GM19239 (cell line): ENCODE results near the gene HYAL2.

Source experiments
- DNase-seq: peaks from one replicate; pipeline ENCODE4 v3.0.0; 2011; ENCODE audit warnings: low spot score; ENCODE audit not compliant: insufficient read length
- FAIRE-seq: peaks from 2 replicates; lab custom pipeline; 2011; peaks lifted over from hg19 to GRCh38; lab: Jason Lieb, UNC

The HYAL2 gene

DNA sequence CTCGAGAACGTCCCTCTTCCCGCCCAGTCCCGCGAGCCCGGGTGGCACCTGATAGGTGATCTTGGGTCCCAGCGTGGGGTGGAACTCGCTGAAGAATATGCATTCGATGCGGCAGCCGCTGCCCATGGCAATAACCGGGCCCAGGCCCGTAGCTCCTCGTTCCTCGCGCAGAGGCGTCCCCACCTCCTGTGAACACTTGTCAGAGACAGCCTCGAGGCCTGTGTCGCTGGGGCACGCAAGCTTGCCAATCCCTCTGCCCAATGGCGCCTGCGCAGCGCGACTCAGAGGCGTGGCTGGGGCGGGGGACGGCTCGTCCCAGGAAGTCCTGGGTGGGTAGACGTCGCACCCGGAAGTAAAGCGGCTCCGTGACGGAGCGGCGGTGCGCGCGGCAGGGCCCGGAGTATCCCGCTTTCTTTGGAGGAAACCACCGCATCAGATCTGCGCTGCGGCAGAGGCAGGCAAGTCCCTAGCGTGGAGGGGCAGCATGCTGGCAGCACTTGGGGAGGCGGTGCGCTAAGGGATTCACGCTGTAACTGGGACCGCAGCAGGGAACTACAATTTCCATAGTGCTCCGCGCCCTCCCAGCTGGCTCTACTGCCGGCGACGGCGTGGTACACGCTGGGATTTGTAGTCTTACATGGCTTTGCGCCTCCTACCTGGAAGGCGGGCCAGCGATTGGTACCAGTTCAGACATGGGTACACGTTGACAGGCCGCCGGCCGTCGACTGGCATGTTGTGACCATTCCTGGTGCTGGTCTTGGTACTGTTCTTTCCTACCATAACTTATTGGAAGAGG is 28.2 kb upstream of the HYAL2 start, which contains the start of the genes CYB561D2 and NPRL2:
CYB561D2 (plus strand) TSS at position 336 of the 796 bp plus-strand sequence. CDS start 572 bp downstream, outside the sequence.
NPRL2 (minus strand) TSS at position 249 of the 796 bp plus-strand sequence; CDS start at position 126, 123 bp downstream.
- FAIRE-seq (peak; percentile 97), DNase-seq (peak; percentile 95)

DNA sequence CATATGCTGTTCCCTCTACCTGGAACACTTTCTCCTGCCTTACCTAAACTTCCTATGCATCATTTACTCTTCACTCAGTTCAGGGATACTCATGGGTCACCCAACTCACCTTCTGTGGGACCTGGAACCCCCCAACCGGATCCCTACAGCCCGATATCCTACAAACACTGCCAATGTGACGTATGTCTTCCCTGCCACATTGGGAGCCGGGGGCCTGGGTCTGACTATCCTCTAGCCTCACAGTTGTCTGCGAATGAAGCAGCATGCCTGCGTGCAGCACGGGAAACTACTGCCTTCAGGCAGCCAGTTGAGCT is 27.6 kb upstream of the HYAL2 start:
- DNase-seq: no peak
- FAIRE-seq: peak; percentile 28

DNA sequence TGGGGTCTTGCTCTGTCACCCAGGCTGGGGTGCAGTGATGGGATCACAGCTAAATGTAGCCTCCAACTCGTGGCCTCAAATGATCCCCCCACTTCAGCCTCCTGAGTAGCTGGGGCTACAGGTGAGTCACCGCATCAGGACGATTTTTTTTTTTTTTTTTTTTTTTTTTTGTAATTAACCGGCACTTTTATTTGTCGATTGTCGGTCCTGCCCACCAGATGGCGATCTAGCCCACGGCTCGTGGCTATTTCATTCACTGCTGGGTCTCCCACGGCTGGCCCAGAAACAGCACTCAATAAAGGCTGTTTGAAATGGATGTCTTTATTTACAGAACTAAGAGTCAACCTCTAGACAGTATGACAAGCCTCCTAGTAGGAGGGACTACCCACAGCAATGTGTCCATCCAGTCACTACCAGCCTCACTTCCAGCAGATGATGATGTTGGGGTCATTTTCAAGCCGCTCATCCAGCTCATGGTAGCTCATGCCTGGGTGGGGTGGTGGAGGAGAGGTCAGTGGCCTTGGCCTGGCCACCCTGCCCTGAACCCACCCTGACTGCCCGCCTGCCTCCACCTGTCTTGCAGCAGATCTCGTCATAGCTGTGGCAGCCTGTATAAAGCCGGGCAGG is 24.8 kb upstream of the HYAL2 start:
- peak; percentile 91 for FAIRE-seq
- DNase-seq: no peak

DNA sequence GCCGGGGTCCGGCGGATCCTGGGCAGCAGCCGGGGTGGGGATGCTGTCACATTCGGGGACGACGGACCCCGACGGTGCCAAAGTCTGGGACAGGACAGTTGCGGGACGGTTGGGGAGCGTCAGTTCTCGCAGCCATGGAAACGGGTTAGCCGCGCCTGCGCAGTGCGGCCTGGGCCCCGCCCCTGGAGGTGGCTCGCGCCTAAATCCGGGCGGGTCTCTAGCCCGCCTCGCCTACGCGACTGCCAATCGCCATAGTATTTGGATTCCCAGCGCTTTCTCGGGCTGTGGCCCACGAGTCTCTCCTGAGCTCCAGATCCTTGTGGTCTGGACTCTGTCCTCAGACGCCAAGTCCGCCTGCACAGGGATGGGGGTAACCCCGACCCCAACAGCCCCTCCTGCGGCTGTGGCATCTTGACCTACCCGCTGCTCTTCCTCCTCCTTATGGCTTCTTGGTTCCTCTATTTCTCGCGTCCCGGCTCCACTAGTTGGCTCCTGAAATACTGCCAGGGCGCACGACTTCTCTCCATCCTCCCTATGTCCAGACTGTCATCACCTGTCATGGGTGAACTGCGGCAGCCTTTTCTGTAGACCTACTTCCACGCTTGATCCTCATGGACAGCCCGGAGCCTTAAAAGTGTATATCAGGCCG is 23.2 kb upstream of the HYAL2 start, which contains the start of gene ZMYND10:
ZMYND10 (minus strand) TSS at position 147 of the 649 bp plus-strand sequence. CDS start 153 bp downstream, outside the sequence.
- DNase-seq (no peak), FAIRE-seq (peak; percentile 97)

DNA sequence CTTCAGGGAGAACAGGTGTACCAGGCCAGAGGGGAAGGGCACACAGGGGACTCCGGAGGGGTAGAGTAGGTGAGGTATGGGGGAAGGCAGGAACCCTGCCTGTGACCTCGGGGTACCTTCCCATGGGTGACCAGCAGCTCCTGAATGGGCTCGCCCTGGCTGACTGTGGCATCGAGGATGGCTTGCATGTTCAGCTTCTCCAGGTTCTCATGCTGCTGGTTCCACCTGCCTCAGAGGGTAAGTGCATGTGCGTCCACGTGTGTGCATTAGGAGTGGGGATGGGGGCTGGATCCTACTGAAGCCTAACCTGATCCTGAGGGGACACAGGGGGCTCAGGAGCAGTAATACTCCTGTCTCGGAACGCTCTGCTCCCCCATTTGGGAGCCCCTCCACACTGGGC is 22.5 kb upstream of the HYAL2 start:
- FAIRE-seq (no peak), DNase-seq (no peak)

DNA sequence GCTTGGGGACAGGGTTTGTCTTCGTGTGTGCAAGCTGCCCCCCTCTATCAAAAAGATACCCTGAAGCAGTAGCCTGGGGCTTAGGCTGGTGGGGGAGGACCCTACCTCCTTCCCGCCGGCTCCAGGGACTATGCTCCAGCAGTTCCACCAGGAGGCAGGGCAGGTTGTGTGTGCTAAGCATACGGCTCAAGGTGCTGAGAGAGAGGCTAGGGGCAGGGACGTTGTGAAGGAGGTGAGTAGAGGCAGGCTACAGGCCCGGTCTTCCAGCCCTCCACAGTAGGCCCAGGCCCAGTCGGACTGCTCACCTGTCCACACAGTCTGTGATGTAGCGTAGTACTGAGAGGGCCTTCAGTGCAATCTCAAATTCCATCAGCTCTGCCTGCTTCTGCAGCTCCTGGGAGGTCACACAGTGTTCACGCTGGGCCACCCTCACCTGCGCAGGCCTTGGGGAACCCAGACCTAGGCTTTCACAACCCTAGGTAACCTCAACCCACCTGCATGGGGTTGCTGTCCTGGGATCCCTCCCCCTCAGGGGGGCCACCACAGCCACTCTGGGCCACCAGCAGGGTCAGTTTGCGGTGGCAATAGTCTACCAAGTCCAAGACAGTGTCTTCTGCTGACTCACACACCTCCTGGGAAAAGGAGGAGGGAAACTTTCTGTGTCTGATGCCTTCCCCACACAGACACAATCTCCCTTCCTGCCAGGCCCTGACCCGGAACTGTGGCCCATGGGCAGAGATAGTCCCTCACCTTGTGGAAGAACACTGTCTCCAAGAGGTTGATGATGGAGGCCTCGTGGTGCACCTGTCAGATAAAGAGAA is 20.5 kb upstream of the HYAL2 start:
- no peak for FAIRE-seq
- no peak for DNase-seq

DNA sequence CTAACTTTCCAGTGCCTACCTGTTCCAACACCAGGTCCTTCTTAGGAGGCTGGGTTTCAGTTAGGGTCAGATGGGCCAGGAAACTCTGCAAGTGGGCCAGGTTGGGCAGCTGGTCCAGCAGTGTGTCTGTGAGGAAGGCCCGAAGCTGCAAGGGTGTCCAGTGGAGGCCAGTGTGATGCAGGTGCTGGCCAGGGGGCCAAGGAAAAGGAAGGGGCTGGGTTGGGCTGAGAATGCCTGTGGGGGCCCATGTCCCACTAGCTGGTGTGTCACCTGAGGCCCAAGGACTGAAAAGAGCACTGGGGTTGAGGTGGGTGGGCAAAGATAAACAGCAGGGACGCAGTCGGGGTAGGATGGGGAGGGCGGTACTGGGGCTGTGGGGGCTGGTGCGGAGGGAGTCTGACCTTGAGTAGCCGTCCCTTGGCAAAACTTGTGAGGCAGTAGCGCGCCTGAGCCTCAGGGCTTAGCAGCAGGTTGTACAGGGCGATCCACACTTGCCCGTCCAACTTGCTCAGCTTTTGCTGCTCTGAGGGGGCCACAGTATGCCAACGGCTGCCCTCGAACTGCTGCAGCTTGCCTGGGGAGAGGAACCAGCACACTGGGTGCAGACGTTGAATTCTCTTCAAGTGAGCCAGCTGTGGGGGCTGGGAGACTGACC is 19.6 kb upstream of the HYAL2 start:
- FAIRE-seq (no peak), DNase-seq (no peak)

DNA sequence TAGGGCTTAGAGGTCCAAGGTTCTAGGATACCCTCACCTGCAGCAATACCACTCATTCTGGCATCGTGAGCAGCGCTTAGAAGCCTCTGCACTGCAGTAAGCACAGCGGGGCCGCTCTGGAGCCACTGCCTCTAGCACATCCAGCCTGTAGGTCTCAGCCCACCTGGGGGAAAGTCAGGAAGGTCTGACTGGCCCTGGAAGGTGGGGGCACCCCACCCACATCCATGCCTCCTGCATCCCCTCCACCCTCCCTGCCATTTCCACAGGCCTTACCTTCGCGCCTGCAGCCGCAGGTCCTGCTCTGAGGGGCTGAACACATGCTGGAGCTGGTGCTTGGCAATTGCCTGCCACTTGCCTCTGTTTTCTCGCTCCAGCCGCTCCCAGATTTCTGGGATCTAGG is 19.0 kb upstream of the HYAL2 start:
- no peak for FAIRE-seq

DNA sequence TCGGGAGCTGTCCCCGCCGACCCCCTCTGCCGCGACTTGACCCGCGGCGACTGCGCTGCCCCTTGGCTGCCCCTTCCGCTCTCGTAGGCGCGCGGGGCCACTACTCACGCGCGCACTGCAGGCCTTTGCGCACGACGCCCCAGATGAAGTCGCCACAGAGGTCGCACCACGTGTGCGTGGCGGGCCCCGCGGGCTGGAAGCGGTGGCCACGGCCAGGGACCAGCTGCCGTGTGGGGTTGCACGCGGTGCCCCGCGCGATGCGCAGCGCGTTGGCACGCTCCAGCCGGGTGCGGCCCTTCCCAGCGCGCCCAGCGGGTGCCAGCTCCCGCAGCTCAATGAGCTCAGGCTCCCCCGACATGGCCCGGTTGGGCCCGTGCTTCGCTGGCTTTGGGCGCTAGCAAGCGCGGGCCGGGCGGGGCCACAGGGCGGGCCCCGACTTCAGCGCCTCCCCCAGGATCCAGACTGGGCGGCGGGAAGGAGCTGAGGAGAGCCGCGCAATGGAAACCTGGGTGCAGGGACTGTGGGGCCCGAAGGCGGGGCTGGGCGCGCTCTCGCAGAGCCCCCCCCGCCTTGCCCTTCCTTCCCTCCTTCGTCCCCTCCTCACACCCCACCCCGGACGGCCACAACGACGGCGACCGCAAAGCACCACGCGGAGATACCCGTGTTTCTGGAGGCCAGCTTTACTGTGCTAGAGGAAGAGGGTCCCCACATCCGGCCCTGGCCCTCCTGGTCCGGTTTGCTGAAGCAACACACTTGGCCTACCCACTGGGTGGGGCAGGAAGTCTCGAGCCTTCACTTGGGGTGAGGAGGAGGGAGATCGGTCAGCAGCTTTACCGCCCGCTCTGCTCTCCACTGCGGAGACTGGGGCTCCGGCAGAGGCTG is 18.1 kb upstream of the HYAL2 start, which contains the start of gene RASSF1:
RASSF1 (minus strand) TSS at position 389 of the 882 bp plus-strand sequence; CDS start at position 358, 31 bp downstream.
- DNase-seq (peak; percentile 65), FAIRE-seq (peak; percentile 76)

More for the DNA sequence above, 19.0 kb upstream of the HYAL2 start:
- DNase-seq: no peak

DNA sequence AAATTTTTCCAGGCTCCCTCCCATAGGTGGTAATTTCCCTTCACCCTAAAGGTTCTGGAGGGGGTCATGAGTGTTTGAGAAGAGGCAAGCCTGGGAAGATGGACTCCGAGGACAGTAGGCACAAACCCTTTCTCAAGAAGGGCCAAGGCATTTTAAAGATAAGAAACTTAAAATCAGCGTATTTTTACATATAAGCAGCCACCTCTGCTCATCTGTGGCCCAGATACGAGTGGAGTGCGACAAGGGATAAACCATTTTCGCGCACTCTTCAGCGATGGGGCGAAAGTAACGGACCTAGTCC is 17.6 kb upstream of the HYAL2 start:
- DNase-seq (no peak), FAIRE-seq (no peak)

DNA sequence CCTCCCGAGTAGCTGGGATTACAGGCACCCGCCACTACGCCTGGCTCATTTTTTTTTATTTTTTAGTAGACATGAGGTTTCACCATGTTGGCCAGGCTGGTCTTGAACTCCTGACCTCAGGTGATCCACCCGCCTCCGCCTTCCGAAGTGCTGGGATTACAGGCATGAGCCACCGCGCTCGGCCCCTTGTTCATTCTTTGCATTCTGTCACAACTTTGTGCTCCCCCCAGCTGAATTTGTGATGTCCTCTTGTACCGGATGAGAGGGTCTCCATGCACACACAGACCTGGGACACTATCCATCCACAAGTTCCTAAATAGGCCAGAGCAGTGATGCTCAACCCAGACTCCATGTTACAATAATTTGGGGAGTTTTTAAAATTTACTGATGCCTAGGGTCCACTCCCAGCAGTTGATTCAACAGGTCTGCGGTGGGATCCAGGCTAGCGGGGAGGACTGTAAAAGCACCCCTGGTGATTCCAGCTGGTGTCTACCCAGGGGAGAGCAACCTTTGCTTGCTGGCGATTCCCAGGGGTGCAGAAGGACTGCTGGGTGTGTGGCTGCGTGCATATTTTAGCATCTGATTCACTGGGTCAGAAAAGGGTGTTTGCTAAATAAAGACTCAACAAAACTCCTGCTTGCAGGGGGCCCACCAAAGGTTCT is 17.1 kb upstream of the HYAL2 start:
- no peak for DNase-seq
- FAIRE-seq: no peak

DNA sequence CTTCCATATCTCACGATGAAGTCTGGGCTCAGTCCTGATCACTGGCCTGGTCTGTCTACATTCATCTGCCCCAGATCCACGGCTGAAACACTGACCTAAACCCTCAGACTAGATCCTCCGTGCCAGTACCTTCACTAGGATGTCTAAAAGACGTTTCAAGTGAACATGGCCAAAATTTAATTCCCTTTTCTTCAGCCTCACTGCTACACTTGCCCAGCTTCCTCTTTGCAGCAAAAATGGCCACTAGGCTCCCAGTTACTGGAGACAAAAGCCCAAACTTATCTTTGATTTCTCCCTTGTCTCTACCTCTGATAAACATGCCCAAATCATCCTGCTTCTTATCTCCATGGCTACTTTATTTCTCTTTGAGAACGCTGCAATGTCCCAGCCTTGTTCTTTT is 16.4 kb upstream of the HYAL2 start:
- FAIRE-seq: peak; percentile 76
- no peak for DNase-seq

DNA sequence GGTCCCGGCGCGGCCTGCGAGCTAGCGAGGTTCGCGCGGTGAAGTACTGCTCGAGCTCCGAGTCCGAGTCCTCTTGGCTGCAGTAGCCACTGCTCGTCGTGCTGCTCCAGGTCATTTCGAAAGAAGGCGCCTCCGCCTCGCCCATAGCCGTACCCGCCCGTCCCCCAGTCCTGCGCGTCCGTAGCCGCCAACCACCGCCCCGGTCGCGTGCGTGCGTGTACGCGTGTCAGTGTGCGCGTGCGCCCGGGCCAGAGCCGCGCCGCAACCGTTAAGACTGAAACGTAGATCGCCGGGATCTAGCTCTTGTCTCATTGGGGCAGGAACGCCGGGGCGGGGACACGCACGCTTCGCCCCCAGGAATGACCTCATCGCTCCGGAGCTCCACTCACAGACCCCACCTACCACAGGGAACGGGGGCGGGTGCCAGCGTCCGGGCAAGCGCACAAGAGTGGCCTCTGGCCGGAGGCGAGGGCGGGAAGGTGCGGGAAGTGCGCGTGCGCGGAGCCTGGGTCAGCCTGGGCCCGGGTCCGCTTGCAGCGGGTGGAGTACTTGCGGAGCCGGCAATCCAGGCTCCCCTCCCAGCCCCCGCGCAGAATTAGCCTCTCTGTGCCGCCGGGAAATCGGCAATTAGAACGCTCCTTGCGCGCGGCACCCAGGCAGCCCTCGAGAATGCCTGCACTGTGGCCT is 14.8 kb upstream of the HYAL2 start:
- FAIRE-seq: peak; percentile 99
- DNase-seq: peak; percentile 94

DNA sequence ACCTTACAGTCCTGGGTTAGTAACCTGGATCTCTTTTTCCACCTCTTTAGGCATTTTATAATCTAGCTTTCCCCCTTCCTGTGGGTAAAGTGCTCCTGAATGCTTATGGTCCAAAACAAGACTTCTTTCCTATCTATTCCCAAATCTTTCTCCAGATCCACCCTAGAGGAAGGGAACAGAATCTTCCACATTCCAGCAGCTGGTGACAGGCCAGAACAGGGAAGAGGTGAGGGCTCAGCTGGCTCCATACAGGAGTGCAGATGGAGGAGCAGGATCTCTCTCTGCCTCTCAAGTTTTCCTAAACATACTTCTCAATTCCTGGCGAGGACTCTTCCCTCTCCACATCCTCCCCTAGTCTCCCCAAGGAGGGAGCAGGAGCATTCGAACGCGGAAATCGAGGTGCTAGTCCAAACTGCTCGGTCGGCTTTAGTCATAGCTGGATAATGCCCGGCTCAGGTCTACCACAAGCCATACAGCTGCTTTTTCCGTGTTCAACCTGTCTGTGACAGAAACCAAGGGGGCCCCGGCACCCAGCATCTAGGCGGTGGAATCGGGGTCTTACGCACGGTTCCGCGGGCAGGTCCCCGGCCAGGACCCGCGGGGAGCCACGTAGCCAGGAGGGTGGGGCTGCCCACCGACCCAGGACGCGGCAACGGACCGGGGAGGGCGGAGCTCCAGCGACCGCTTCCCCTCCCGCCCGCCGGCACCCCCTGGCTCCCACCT is 14.1 kb upstream of the HYAL2 start:
- peak; percentile 74 for FAIRE-seq
- no peak for DNase-seq

DNA sequence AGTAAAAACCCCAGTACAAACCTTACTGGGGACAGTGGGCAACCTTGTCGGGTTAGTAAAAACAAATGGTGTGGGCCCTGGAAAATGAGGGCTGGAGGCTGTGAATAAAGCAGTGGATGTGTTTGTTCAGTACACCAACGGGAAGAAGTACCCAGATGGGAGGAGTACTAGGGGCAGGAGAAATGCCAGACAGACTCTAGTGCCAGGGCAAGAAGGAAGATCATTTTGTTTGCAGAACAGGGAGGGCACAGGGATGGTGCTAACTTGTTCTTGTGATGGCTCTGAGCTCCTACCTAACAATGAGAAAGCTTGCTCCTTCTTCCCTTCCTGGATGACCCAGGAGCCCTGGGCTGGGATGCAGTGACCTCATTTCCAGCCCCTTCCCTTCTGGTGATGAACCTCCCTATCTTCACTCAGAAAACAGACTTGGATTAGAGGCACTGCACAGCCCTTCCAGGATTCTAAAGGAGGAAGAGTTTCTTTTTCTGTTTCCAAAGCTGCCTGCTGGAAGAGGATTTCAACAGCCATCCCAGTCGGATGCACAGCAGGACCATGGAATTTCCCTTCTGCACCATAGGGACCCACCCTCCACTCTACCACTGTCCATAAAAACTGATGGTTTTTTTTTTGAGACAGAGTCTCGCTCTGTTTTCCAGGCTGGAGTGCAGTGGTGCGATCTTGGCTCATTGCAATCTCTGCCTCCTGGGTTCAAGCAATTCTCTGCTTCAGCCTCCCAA is 12.0 kb upstream of the HYAL2 start:
- FAIRE-seq (no peak), DNase-seq (no peak)

DNA sequence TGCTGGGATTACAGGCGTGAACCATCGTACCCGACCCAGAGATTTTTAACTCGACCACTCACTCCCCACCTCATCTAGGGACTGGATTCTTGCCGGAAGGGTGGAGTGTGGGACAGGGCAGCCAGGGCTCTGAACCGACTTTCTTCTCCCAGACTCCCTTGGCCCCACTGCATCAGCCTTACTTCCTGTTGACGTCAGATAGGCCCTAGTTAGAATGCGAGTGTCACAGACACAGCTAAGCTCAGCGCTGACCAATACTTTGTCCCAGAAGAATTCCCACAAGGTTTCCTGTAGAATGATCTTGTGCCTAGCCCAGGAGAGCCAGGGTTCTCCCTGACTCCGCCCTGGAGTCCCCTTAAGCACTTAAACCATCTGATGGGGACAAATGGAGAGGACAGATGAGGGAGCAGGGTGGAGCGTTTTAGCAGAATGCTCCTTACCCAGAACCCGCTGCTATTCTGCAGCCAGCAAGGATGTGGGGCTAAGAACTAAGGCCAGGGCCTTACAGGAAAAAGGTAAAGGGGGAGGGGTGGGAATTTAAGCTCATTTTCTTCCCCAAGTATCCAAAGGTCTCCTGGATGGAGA is 11.3 kb upstream of the HYAL2 start:
- no peak for DNase-seq
- no peak for FAIRE-seq
